IMR-90 (cell line): ENCODE data around the gene MEF2C. TPM values are rescaled to one million over a fixed set of nuclear protein-coding genes. Genes with fewer than 3 reads are reported as not detected.

Experiments used
- ATAC-seq: fragments of 200-7000 bp; cut with Tn5 transposase; 2 replicates; pipeline ENCODE4 v1.9.1; 2020; ENCODE audit warnings: low read depth, mild to moderate bottlenecking, moderate library complexity
- BruUV-seq: library from RNA; stranded (reverse); fragments of 400-500 nt; replicated peaks from 2 replicates; lab custom pipeline; 2021; lab: Mats Ljungman, UMichigan
- CTCF ChIA-PET: fragments of 300-600 bp; formaldehyde crosslinking; extraction: SDS; loops from one replicate; lab custom pipeline; 2021; ENCODE audit warnings: antibody characterized with exemption; lab: Yijun Ruan, JAX
- POLR2A ChIA-PET: fragments of 300-600 bp; sonication (Branson Sonifier 250); formaldehyde crosslinking; loops from one replicate; lab custom pipeline; 2022; ENCODE audit warnings: antibody characterized with exemption; ENCODE audit not compliant: unreplicated experiment; lab: Charles Lee
- DNase-seq: peaks from one replicate; pipeline ENCODE4 v3.0.0; 2013
- H2AFZ ChIP-seq: replicated peaks from 2 replicates; pipeline ENCODE3; 2013; ENCODE audit warnings: low read length, mild to moderate bottlenecking; ENCODE audit not compliant: poor library complexity
- H2AK5ac ChIP-seq: 2 replicates; pipeline ENCODE4 v1.6.1; 2013; ENCODE audit warnings: low read depth, low read length, inconsistent platforms
- H2AK9ac ChIP-seq: replicated peaks from 2 replicates; pipeline ENCODE3; 2013; ENCODE audit warnings: mild to moderate bottlenecking, low read depth, low read length, moderate library complexity; ENCODE audit not compliant: poor library complexity
- H2BK120ac ChIP-seq: 2 replicates; pipeline ENCODE4 v1.6.1; 2013; ENCODE audit warnings: low read depth, low read length, inconsistent platforms
- H2BK15ac ChIP-seq: 3 replicates; pipeline ENCODE4 v1.6.1; 2013; ENCODE audit warnings: low read depth, low read length, inconsistent platforms
- H2BK20ac ChIP-seq: 2 replicates; pipeline ENCODE4 v1.6.1; 2013; ENCODE audit warnings: low read depth, mild to moderate bottlenecking, inconsistent platforms, low read length, moderate library complexity
- H2BK5ac ChIP-seq: 2 replicates; pipeline ENCODE4 v1.6.1; 2013; ENCODE audit warnings: mild to moderate bottlenecking, low read depth, low read length, inconsistent platforms; ENCODE audit not compliant: poor library complexity, severe bottlenecking
- H3K14ac ChIP-seq: replicated peaks from 2 replicates; pipeline ENCODE4 v1.6.1; 2013; ENCODE audit warnings: low read depth, low read length, inconsistent platforms
- H3K18ac ChIP-seq: 2 replicates; pipeline ENCODE4 v1.6.1; 2013; ENCODE audit warnings: low read depth, low read length, control low read depth
- H3K23ac ChIP-seq: 2 replicates; pipeline ENCODE4 v1.6.1; 2013; ENCODE audit warnings: low read depth, low read length, inconsistent platforms
- H3K27ac ChIP-seq: 2 replicates; pipeline ENCODE4 v1.5.1; 2013; ENCODE audit warnings: mild to moderate bottlenecking, control low read depth, low read length; ENCODE audit not compliant: insufficient read depth
- H3K27me3 ChIP-seq: 2 replicates; pipeline ENCODE4 v1.6.1; 2013; ENCODE audit warnings: low read length; ENCODE audit not compliant: control insufficient read depth, insufficient read depth
- H3K36me3 ChIP-seq: 2 replicates; pipeline ENCODE4 v1.6.1; 2013; ENCODE audit warnings: low read length, mixed read lengths; ENCODE audit not compliant: control insufficient read depth, insufficient read depth
- H3K4ac ChIP-seq: 2 replicates; pipeline ENCODE4 v1.6.1; 2013; ENCODE audit warnings: low read depth, low read length, inconsistent platforms
- H3K4me1 ChIP-seq: 2 replicates; pipeline ENCODE4 v1.6.1; 2013; ENCODE audit warnings: low read length, mixed read lengths; ENCODE audit not compliant: control insufficient read depth, insufficient read depth
- H3K4me2 ChIP-seq: 2 replicates; pipeline ENCODE4 v1.6.1; 2013; ENCODE audit warnings: low read depth, mild to moderate bottlenecking, control low read depth, low read length, moderate library complexity
- H3K4me3 ChIP-seq: 2 replicates; pipeline ENCODE4 v1.5.1; 2013; ENCODE audit warnings: low read depth, mild to moderate bottlenecking, control low read depth, low read length, moderate library complexity; ENCODE audit not compliant: insufficient read depth
- H3K56ac ChIP-seq: 2 replicates; pipeline ENCODE4 v1.6.1; 2013; ENCODE audit warnings: low read length, inconsistent platforms; ENCODE audit not compliant: insufficient read depth; ENCODE audit errors: extremely low read depth
- H3K79me1 ChIP-seq, 2 experiments: 2 replicates each; pipeline ENCODE4 v1.6.1; 2013; ENCODE audit warnings: low read length in 2 of 2, inconsistent platforms in 1 of 2, low read depth in 1 of 2
- H3K9ac ChIP-seq: 2 replicates; pipeline ENCODE4 v1.6.1; 2013; ENCODE audit warnings: low read depth, low read length, control low read depth
- H3K9me1 ChIP-seq: 2 replicates; pipeline ENCODE4 v1.6.1; 2013; ENCODE audit warnings: low read length, inconsistent platforms; ENCODE audit not compliant: insufficient read depth
- H3K9me3 ChIP-seq: 2 replicates; pipeline ENCODE4 v1.6.1; 2013; ENCODE audit warnings: low read length; ENCODE audit not compliant: control insufficient read depth, insufficient read depth
- H4K20me1 ChIP-seq: 2 replicates; pipeline ENCODE4 v1.6.1; 2013; ENCODE audit warnings: low read length, inconsistent platforms; ENCODE audit not compliant: insufficient read depth
- H4K5ac ChIP-seq: 2 replicates; pipeline ENCODE4 v1.6.1; 2013; ENCODE audit warnings: mild to moderate bottlenecking, low read depth, low read length, control low read depth
- H4K8ac ChIP-seq, 2 experiments: 2 replicates each; pipeline ENCODE4 v1.6.1; 2013; ENCODE audit warnings: low read depth in 2 of 2, low read length in 2 of 2, control low read depth in 1 of 2, inconsistent platforms in 1 of 2
- H4K91ac ChIP-seq: 2 replicates; pipeline ENCODE4 v1.6.1; 2013; ENCODE audit warnings: low read depth, low read length, inconsistent platforms; ENCODE audit not compliant: insufficient read depth
- BHLHE40 ChIP-seq: fragments of 150-350 bp; IDR thresholded peaks from 2 replicates; pipeline ENCODE4 v1.6.1; 2016; ENCODE audit warnings: mild to moderate bottlenecking, low read depth, low read length
- CEBPB ChIP-seq: IDR thresholded peaks from 2 replicates; pipeline ENCODE4 v1.6.1; 2012; ENCODE audit warnings: low read depth, low read length, improper control_type of control experiment
- CHD1 ChIP-seq: IDR thresholded peaks from 2 replicates; pipeline ENCODE4 v1.6.1; 2012; ENCODE audit warnings: low read depth, low read length, improper control_type of control experiment
- FOS ChIP-seq: fragments of 150-350 bp; IDR thresholded peaks from 2 replicates; pipeline ENCODE4 v1.6.1; 2016; ENCODE audit warnings: low read depth, low read length
- MAFK ChIP-seq: IDR thresholded peaks from 2 replicates; pipeline ENCODE4 v1.6.1; 2012; ENCODE audit warnings: low read depth, low read length, improper control_type of control experiment
- MAZ ChIP-seq: IDR thresholded peaks from 2 replicates; pipeline ENCODE4 v1.6.1; 2012; ENCODE audit warnings: low read depth, mild to moderate bottlenecking, low read length, improper control_type of control experiment, moderate library complexity, borderline replicate concordance
- MXI1 ChIP-seq: IDR thresholded peaks from 2 replicates; pipeline ENCODE4 v1.6.1; 2012; ENCODE audit warnings: low read depth, mild to moderate bottlenecking, low read length, moderate library complexity, borderline replicate concordance
- NFE2L2 ChIP-seq: fragments of 150-350 bp; IDR thresholded peaks from 2 replicates; pipeline ENCODE4 v1.6.1; 2016; ENCODE audit warnings: low read depth, mild to moderate bottlenecking, low read length
- POLR2A ChIP-seq: IDR thresholded peaks from 2 replicates; pipeline ENCODE4 v1.6.1; 2012; ENCODE audit warnings: mild to moderate bottlenecking, low read depth, low read length
- RAD21 ChIP-seq: IDR thresholded peaks from 2 replicates; pipeline ENCODE4 v1.6.1; 2012; ENCODE audit warnings: low read length, improper control_type of control experiment
- RCOR1 ChIP-seq: IDR thresholded peaks from 2 replicates; pipeline ENCODE4 v1.6.1; 2012; ENCODE audit warnings: mild to moderate bottlenecking, low read length, improper control_type of control experiment; ENCODE audit not compliant: insufficient replicate concordance
- RFX5 ChIP-seq: IDR thresholded peaks from 2 replicates; pipeline ENCODE4 v1.8.0; 2012; ENCODE audit warnings: low read depth, mild to moderate bottlenecking, low read length, moderate library complexity
- SMC3 ChIP-seq: fragments of 150-350 bp; IDR thresholded peaks from 2 replicates; pipeline ENCODE4 v1.6.1; 2016; ENCODE audit warnings: low read depth, mild to moderate bottlenecking, antibody characterized with exemption, low read length, moderate library complexity
- WGBS, 2 experiments: methylation state at CpG; one replicate each; pipeline versions ENCODE4 v1.1.5 to v1.1.7; 2013; ENCODE audit warnings: missing lambda C conversion rate in 2 of 2; ENCODE audit not compliant: insufficient read length in 1 of 2; ENCODE audit errors: extremely low coverage in 2 of 2; 5-methylcytosine and 5-hydroxymethylcytosine counted together
- dilution Hi-C: fragments of 300-500 bp; cut with HindIII; formaldehyde crosslinking; loops from one replicate; pipeline ENCODE4 v1.14.3; 2018; ENCODE audit warnings: low sequenced_read_pairs; ENCODE audit not compliant: unreplicated experiment
- in situ Hi-C: fragments of 300-500 bp; cut with MboI; formaldehyde crosslinking; loops from 3 replicates; pipeline ENCODE4 v1.14.3; 2019; ENCODE audit warnings: low sequenced_read_pairs, inconsistent platforms, mixed read lengths
- intact Hi-C: fragments of 100-400 bp; cut with micrococcal nuclease; formaldehyde crosslinking; loops from 2 replicates; pipeline ENCODE4 v1.10.0; 2022
- polyA plus RNA-seq, 3 experiments: library from polyadenylated mRNA; depleted of rRNA; stranded (reverse); fragments of >200 nt; gene quantifications; 2 replicates each; pipeline ENCODE4 v1.2.3, GENCODE V29; 2012; ENCODE audit warnings: low replicate concordance in 1 of 3
- total RNA-seq: library from RNA; depleted of rRNA; stranded (reverse); fragments of >200 nt; gene quantifications from 2 replicates; pipeline ENCODE4 v1.2.3, GENCODE V29; 2012
- TF ChIP-seq, protein P1 (sequence below): fragments of 150-350 bp; IDR thresholded peaks from 2 replicates; pipeline ENCODE4 v1.6.1; 2016; ENCODE audit warnings: low read depth, mild to moderate bottlenecking, low read length, moderate library complexity, borderline replicate concordance
- TF ChIP-seq, protein P2 (sequence below): fragments of 150-350 bp; IDR thresholded peaks from 2 replicates; pipeline ENCODE4 v1.6.1; 2017; ENCODE audit warnings: mild to moderate bottlenecking, antibody characterized with exemption, low read length, low read depth
- TF ChIP-seq, protein P3 (sequence below): conservative IDR thresholded peaks from 2 replicates; pipeline ENCODE4 v1.5.1; 2012; ENCODE audit warnings: mild to moderate bottlenecking, low read depth, low read length, improper control_type of control experiment

The MEF2C gene
- total and polyA plus RNA-seq, 2 of the 4 experiments (the other 2 are of a cell fraction), result 1.5 to 6.8 TPM

DNA sequence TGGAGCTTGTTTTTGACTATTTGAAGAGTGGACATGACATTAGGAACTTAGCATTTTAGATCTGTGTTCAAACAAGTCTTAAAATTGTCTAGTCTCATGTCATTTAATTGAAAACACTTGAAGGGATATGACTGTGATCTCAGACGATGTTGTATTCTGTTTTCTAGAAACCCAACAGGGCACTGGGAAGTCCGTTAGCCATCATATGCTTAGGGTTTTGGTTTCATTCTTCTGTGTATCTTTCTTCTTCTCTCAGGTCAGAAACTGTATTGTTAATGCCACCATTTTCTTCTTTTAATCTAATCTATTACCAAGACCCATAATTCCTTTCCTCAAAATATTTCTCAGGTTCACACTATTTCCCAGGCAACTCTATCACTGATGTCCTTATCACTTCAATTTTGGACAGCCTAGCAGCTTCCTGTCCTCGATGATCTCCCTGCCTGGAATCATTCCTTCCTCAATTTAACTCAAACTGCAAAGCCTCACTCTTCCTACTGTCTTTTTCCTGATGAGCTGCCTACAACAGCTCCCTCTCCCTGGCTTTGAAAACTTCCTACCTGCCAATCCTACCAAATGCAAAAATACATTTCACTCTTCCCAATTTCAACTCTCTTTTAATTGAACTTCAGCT is 77.7 kb downstream of the MEF2C start:
- WGBS, 2 experiments, result 100% methylated on average over 1 of the region's 3 CpGs; no CpG with 5 or more reads in 1 of the 2 experiments
- Histone ChIP-seq H3K27ac (no peak overlapping the region), H3K9me3 (no peaks in the 10 kb centered on the region)

More for the DNA sequence above, 77.7 kb downstream of the MEF2C start:
- H4K8ac ChIP-seq, result no peak overlapping the region
- H2AK5ac ChIP-seq, result no peak overlapping the region
- no peak overlapping the region for H3K18ac ChIP-seq
- no peak overlapping the region for H3K14ac ChIP-seq
- ATAC-seq, result no peak
- H2AK9ac ChIP-seq, result no peak overlapping the region
- no peak overlapping the region for H2AFZ ChIP-seq
- H3K23ac ChIP-seq, result no peak overlapping the region
- H3K4me3 ChIP-seq, result no peak overlapping the region
- H3K9me1 ChIP-seq, result no peaks in the 10 kb centered on the region
- no peaks in the 10 kb centered on the region for H3K4me1 ChIP-seq
- no peak for TF ChIP-seq CEBPB
- TF ChIP-seq, protein P1, sequence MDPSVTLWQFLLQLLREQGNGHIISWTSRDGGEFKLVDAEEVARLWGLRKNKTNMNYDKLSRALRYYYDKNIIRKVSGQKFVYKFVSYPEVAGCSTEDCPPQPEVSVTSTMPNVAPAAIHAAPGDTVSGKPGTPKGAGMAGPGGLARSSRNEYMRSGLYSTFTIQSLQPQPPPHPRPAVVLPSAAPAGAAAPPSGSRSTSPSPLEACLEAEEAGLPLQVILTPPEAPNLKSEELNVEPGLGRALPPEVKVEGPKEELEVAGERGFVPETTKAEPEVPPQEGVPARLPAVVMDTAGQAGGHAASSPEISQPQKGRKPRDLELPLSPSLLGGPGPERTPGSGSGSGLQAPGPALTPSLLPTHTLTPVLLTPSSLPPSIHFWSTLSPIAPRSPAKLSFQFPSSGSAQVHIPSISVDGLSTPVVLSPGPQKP, result no peak
- TF ChIP-seq BHLHE40, result no peak
- no peak for TF ChIP-seq NFE2L2
- no peak for TF ChIP-seq SMC3
- TF ChIP-seq FOS, result no peak
- no peak for TF ChIP-seq CHD1
- TF ChIP-seq, protein P2, sequence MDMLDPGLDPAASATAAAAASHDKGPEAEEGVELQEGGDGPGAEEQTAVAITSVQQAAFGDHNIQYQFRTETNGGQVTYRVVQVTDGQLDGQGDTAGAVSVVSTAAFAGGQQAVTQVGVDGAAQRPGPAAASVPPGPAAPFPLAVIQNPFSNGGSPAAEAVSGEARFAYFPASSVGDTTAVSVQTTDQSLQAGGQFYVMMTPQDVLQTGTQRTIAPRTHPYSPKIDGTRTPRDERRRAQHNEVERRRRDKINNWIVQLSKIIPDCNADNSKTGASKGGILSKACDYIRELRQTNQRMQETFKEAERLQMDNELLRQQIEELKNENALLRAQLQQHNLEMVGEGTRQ, result no peak
- TF ChIP-seq RFX5, result no peak
- TF ChIP-seq POLR2A, result no peak
- TF ChIP-seq RAD21, result no peak
- TF ChIP-seq MXI1, result no peak
- TF ChIP-seq, protein P3, sequence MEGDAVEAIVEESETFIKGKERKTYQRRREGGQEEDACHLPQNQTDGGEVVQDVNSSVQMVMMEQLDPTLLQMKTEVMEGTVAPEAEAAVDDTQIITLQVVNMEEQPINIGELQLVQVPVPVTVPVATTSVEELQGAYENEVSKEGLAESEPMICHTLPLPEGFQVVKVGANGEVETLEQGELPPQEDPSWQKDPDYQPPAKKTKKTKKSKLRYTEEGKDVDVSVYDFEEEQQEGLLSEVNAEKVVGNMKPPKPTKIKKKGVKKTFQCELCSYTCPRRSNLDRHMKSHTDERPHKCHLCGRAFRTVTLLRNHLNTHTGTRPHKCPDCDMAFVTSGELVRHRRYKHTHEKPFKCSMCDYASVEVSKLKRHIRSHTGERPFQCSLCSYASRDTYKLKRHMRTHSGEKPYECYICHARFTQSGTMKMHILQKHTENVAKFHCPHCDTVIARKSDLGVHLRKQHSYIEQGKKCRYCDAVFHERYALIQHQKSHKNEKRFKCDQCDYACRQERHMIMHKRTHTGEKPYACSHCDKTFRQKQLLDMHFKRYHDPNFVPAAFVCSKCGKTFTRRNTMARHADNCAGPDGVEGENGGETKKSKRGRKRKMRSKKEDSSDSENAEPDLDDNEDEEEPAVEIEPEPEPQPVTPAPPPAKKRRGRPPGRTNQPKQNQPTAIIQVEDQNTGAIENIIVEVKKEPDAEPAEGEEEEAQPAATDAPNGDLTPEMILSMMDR, result no peak
- no peak for TF ChIP-seq MAZ
- TF ChIP-seq MAFK, result no peak
- TF ChIP-seq RCOR1, result no peak
- no peaks in the 10 kb centered on the region for H3K27me3 ChIP-seq
- no TSS peak for BruUV-seq
- H4K91ac ChIP-seq, result no peak overlapping the region
- intact Hi-C loops, result no loop called here
- CTCF ChIA-PET, result no interaction called here
- no peak overlapping the region for H2BK15ac ChIP-seq
- DNase-seq, result no peak
- in situ Hi-C loops, result no loop called here
- no peak overlapping the region for H2BK20ac ChIP-seq
- no peak overlapping the region for H4K5ac ChIP-seq
- no peaks in the 10 kb centered on the region for H3K79me1 ChIP-seq
- no peak overlapping the region for H3K9ac ChIP-seq
- no peak overlapping the region for H3K56ac ChIP-seq
- dilution Hi-C loops, result no loop called here
- H3K4ac ChIP-seq, result no peak overlapping the region
- POLR2A ChIA-PET, result interaction anchor here (0.5 kb wide), 1 partner anchor 33 kb away, joined by 3 read pairs; no protein-coding TSS in a partner anchor
- no peaks in the 10 kb centered on the region for H4K20me1 ChIP-seq
- no peak overlapping the region for H2BK5ac ChIP-seq
- H3K36me3 ChIP-seq, result no peaks in the 10 kb centered on the region
- H3K4me2 ChIP-seq, result no peak overlapping the region
- no peak overlapping the region for H2BK120ac ChIP-seq
